Hematopoietic multipotent progenitor cell (in vitro differentiated cells): ENCODE results near the gene HIVEP3. TPM values are rescaled to one million over a fixed set of nuclear protein-coding genes. Genes with fewer than 3 reads are reported as not detected.

ENCODE experiments used
- DNase-seq, 3 donors: peaks; one replicate each; pipeline ENCODE4 v3.0.0-alpha.2; 2011 to 2015; ENCODE audit warnings: low read depth in 2 of 3, low spot score in 2 of 3
- total RNA-seq: library from RNA; depleted of rRNA; stranded (reverse); fragments of >200 nt; gene quantifications from one replicate; pipeline ENCODE4 v1.2.3, GENCODE V29; 2012

The HIVEP3 gene
- total RNA-seq, 1 donor: 4.6 TPM

DNA sequence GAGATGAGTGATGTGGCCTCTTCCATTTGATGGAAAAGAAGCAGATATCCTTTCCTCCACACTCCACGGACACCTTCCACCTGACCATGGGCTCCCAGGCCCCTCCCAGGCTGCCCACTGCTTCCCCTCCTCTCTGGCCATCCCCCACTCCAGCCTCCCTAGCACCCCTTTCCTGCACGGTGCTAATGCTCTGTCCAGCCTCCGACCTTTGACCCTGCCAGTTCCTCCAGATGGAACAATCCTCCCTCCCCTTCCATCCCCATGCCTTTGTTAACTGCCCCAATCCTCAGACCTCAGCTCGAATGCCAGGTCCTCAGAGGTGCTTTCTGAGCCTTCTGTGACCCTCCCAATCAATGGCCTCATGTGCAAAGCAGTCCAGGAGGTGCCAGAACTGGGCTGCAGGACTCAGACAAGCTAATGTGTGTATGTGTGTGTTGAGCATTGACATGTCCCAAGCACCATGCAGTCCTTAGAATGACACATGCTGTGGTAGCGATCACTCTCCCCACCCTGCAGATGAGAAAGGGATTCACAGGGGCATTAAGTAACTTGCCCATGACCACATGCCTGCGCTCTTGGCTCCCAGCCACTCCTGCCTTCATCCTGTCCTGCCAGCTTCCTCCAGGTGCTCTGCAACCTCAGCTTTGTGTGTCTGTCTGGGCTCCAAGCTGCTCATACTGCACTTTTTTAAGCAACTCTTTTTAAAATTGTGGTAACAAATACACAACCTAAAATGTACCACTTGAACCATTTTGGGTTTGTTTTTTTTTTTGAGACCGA lies 370.8 kb downstream of the HIVEP3 start:
- DNase-seq: peak in 1 of 3 donors; percentile 20

DNA sequence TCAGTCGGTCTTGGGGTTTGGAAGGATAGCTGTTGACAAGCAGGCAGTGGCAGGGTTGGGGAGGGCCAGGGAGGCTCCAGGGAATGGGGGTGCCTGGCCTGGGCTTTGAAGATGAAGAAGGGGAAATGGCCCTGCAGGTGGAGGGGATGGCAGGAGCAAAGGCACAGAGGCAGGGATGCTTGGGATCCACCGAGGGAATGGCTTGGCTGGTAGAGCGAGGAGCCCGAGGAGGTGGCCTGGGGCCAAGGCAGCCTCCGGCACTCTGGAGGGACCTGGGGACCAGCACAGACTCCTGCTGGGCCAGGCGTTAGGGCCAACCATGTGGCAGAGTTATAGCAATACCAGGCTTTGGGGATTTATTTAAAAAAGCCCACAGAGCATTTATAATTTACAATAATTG lies 371.4 kb downstream of the HIVEP3 start:
- DNase-seq: no peak

DNA sequence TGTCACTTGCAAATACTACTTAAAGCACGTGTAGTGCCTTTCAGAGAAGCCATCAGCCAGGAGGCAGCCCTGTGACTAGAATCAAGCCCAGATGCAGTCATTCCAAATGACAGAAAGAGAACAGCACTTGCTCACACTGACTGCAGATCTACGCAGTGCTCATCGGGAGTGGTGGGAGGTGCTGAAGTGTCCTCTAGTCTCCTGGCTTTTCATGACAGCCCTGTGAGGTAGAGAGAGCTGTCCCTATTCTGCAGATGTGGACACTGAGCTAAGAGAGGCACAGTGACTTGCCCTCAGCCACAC lies 371.9 kb downstream of the HIVEP3 start:
- DNase-seq: no peak

GRCh38 chr1:41545996-41546832 lies 372.5 kb downstream of the HIVEP3 start:
- DNase-seq: no peak

DNA sequence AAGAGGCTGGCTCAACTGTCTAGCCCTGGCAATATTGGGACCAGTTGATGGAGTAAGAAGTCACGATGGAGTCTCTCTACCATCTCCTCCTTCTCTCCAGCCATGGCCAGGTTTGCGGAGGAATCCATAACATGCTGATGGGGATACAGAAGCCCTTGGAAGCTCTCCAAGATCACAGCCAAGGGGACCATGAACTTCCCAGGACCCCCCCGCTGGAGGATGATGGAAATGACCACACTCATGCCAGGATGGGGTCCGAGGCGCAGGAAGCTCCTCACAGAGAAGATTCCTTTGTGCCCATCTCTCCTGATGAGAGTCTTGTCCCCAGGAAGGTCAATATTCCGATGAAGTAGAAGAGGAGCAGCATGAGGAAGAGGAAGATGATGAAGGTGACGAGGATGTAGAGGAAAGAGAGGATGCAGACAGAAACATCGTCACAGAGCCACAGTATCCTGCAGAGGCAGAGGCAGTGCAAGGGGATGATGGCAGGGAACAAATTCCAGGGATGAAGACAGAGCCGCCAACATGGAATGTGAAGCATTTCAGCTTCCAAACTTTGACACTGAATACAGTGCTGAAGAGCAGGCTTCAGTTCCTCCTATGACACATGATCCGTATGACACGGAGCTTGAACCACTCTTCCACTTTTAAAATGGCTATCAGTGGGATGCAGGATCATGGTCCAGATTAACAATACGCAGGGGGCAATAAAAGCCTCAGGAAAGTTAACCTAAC lies 376.4 kb downstream of the HIVEP3 start:
- no peak for DNase-seq

- no peak for DNase-seq
Observed at GRCh38 chr1:41541592-41541952, 377.1 kb downstream of the HIVEP3 start.

- no peak for DNase-seq
Observed at GRCh38 chr1:41540886-41541591, 377.7 kb downstream of the HIVEP3 start.

- DNase-seq: no peak
Observed at GRCh38 chr1:41539999-41540398, 378.7 kb downstream of the HIVEP3 start.

- DNase-seq: no peak
Observed at GRCh38 chr1:41539418-41539805, 379.3 kb downstream of the HIVEP3 start.

DNA sequence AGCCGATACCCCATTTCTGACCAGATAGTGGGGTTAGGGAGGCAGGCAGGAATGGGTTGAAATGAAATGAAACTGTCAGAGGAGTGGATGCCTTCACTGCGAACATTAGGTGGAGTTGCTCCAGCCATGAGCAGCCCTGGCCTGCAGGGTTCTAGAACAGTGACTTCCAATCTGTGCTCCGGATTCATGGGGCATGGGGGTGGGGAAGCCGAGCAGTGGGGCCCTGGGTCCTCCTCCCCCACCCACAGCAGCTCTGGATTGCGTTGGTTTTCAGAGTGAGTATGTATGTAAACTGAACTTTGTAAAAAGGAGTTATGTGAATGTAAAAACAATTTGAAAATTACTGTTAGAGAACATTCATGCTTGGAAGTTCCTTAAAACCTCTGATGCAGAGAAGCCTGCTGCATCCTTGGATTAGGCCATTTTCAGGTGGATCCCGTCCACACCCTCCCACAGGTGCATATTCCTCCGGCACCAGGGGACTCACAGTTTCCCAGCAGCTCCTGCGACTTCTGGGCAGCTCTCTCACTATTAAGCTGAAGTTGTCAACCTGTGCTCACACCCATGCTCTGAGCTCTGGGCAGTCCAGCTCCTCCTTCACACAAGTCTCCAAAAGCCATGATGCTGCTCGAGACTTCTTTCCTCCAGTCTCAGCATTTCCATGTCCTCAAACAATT lies 379.8 kb downstream of the HIVEP3 start:
- no peak for DNase-seq

GRCh38 chr1:41537788-41538351 lies 380.9 kb downstream of the HIVEP3 start:
- no peak for DNase-seq

DNA sequence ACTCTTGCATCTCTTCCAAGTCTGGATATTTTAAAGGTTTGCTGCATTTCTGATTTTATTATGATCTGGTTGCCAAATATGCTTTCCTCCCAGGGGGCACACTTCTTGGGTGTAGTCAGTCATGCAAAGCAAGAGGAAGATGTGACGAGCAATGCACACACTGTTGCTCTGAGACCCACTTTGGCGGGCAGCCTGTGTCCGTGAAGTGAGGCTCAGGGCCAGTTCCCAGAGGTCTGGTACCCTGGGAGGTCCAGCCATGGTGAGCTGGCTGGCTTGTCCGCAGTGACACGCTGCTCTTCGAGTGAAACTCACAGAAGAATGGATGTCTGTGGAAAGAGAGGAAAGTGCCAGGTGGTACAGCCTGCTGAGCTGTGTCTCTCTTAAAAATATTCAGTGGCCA lies 381.5 kb downstream of the HIVEP3 start:
- no peak for DNase-seq

GRCh38 chr1:41536361-41536802 lies 382.3 kb downstream of the HIVEP3 start:
- no peak for DNase-seq

- DNase-seq: no peak
Observed at GRCh38 chr1:41535716-41536115, 383.0 kb downstream of the HIVEP3 start.

GRCh38 chr1:41535276-41535675 lies 383.4 kb downstream of the HIVEP3 start:
- no peak for DNase-seq

DNA sequence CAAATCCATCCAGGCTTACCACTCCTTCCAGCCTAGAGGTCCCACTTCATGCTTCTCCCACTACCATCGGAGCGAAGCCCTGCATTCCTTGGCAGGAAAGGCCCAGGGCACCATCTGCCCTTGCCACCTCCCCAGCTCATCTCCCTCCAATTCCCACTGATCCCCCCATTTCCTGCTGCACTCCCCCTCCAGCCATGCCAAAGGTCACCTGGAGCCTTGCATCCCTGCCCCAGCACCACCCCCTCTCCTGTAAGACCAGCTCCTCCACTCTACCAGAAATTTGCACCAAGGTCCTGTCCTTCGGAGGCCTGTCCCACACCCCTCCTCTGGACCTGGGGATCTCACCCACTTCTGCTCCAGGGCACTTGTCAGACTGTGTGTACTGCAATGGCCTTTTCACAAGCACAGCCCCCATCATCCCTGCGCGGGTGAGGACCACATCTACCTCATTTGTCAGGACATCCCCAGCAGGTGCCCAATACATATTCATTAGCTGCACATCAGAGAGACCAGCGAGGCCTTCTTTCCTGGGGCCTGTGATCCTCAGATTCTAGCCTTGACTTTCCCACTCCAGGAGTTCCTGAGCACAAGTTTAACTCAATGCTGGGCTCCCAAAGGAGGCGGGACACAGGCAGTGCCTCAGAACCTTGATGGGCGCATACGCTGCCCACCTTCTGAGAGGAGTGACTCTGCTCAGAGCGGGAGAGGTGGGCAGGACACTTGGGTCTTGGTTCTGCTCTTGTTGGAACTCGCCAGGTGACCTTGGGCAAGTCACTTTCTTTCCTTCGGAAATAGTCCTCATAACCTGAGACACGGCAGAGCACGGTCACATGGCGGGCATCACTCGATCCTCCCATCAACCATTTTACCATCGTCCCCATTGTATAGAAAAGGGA lies 384.3 kb downstream of the HIVEP3 start:
- DNase-seq: no peak

GRCh38 chr1:41533731-41534080 lies 385.0 kb downstream of the HIVEP3 start:
- DNase-seq: no peak

DNA sequence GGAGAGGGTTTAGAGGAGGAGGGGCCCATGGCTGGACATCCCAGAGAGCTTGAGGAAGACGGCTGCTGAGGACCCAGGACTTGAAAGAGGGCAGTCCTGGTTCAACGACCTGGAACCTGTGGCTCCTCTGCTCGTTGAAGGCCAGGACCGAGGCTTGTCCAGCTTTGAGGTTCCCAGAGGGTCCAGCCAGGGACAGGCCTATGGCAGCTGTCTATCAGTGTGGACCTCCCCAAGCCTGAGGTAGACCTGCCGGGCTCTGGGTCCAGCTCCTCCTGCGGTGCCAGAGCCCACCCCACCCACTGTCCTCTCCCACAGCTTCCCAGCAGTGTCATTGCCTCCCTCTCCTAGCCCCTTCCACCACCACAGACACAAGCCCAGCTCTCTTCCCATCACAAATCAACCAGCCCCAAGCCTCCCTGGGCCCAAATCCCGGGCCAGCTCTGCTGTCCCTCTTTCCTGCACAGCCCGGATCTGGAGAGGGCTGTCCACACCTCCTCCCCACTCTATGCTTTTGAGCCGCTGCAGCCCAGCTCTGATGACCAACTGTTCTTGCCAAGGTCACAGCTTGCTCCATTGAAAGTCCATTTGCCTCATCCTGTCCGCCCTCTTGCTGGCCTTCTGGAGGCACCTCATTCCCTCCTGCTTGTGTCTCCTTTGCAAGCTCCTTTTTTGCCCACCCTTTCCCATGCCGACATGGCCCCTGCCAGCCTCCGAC lies 385.5 kb downstream of the HIVEP3 start:
- DNase-seq: no peak
